ENCODE measurements around the gene KBTBD7. TPM values are rescaled to one million over a fixed set of nuclear protein-coding genes. Genes with fewer than 3 reads are reported as not detected.

Gene KBTBD7
- polyA plus RNA-seq, 3 donors from 2014 or later, result 5.1 to 14.8 (median 7.0) TPM

- H3K27me3 Mint-ChIP-seq (ENCODE audit: low read depth in 3 of 3), result peaks cover 6 to 8% (median 8%) of the 10 kb centered on the region in 3 donors
- H3K4me3 Mint-ChIP-seq, result no peak overlapping the region
- no peaks in the 10 kb centered on the region for H3K4me1 Mint-ChIP-seq
- peaks cover 10 to 30% (median 24%) of the 10 kb centered on the region in 6 donors for H3K9me3 Mint-ChIP-seq
- H3K36me3 Mint-ChIP-seq, result peaks cover 26 to 35% (median 30%) of the 10 kb centered on the region in 3 donors
- no peak for DNase-seq
- no peak overlapping the region for H3K27ac Mint-ChIP-seq
Observed at GRCh38 chr13:41144576-41144975, 49.8 kb downstream of the KBTBD7 start.

Other genes starting within 250 kb of the KBTBD7 start
- 100 to 1,000 TPM in 1 of 3 donors, 10 to 100 TPM in 2; 76.8 to 128 (median 92.9) TPM for gene ELF1, start 175.3 kb downstream of the KBTBD7 start, polyA plus RNA-seq
- 1 to 10 TPM; 3.6 to 5.4 (median 4.4) TPM for gene WBP4, start 133.1 kb downstream of the KBTBD7 start, polyA plus RNA-seq
- 1 to 10 TPM; 1.7 to 9.0 (median 2.3) TPM for gene KBTBD6, start 61.8 kb downstream of the KBTBD7 start, polyA plus RNA-seq
- 1 to 10 TPM; 5.4 to 8.3 (median 7.3) TPM for gene MTRF1, start 69.0 kb upstream of the KBTBD7 start, polyA plus RNA-seq
- gene NAA16, start 116.7 kb upstream of the KBTBD7 start, polyA plus RNA-seq, result 10 to 100 TPM in 2 of 3 donors, 1 to 10 TPM in 1; 9.0 to 17.1 (median 10.7) TPM